Astrocyte of the cerebellum (primary cell): ENCODE data around the gene COL6A1.

ENCODE experiments used
- DNase-seq: peaks from one replicate; pipeline ENCODE4 v3.0.0-alpha.2; 2011; ENCODE audit warnings: low read depth
- H3K4me3 ChIP-seq: 2 replicates; pipeline ENCODE4 v1.5.1; 2011; ENCODE audit warnings: mild to moderate bottlenecking, low read depth, low read length, moderate library complexity
- in situ Hi-C: cut with HindIII; loops from 2 replicates; pipeline ENCODE4 v1.10.0; 2017; ENCODE audit warnings: low sequenced_read_pairs
- TF ChIP-seq, protein P1 (sequence below): IDR thresholded peaks from 2 replicates; pipeline ENCODE4 v1.5.1; 2012; ENCODE audit warnings: low read length, low read depth, moderate library complexity, mild to moderate bottlenecking; ENCODE audit errors: missing control alignments

Gene COL6A1

DNA sequence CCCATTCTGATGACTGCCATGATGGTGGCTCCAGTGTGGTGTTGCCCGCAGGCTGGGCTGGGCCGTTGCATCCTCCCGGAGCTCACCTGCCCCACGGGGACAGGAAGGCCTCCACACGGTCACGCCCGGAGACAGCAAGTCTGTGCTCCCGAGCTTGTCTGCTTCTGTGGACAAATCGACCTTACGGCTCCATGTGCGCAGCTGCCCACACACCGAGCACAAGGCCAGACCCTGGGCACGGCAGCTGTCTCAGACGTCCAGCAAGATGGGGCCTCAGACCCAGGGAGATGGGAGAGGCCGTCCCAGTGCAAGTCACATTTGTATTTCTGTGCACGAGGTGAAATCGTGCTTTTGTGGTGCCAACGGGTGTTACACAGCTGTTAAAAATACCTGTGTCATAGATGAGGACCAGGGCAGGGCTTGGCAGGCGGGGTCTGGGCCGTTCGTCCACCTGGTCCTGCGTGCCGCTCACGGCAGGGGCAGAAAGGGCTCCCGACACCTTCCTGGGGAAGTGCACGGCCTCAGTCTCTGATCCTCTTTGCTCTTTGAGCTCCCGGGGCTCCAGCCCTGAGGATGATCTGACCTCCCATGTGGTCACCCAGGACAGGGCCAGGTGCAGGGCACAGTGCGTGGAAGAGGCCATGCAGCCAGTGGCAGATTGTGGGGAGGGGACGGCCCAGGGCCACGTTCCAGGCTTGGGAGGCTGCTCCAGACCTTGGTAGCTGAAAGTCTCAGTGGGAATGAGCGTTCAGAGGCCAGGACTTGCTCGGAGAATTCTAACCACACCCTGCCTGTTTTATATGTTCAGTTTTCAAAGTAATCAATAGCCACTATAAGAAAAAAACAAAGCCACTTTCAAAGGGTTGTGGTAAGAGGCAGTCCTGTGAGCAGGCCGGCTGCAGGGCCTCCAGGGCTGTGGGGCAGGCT is 13.5 kb downstream of the COL6A1 start:
- TF ChIP-seq, protein P1, sequence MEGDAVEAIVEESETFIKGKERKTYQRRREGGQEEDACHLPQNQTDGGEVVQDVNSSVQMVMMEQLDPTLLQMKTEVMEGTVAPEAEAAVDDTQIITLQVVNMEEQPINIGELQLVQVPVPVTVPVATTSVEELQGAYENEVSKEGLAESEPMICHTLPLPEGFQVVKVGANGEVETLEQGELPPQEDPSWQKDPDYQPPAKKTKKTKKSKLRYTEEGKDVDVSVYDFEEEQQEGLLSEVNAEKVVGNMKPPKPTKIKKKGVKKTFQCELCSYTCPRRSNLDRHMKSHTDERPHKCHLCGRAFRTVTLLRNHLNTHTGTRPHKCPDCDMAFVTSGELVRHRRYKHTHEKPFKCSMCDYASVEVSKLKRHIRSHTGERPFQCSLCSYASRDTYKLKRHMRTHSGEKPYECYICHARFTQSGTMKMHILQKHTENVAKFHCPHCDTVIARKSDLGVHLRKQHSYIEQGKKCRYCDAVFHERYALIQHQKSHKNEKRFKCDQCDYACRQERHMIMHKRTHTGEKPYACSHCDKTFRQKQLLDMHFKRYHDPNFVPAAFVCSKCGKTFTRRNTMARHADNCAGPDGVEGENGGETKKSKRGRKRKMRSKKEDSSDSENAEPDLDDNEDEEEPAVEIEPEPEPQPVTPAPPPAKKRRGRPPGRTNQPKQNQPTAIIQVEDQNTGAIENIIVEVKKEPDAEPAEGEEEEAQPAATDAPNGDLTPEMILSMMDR, result no peak
- in situ Hi-C loops, result no loop called here

DNA sequence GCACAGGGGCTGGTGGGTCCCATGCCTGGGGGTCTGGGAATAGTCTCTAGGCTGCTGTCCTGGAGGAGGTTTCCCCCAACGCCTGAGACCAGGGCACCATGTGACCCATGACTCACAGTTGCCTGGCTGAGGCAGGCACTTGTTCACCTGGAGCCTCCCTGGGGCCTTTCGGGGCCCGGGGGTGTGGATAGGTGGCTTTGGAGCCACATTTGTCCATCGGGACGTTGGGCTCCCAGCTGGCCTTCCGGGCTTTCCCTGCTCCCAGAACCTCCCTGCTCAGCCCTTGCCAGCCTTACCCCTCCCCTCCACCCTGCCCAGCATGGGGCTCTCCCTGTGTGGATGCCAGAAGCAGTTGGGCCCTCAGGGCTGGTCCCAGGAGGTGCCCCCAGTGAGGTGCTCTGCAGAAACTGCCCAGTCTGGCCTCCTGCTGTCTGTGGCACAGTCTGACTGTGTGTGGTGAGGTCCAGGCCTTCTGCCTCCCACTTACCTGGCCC is 14.2 kb downstream of the COL6A1 start:
- TF ChIP-seq, protein P1, result no peak
- in situ Hi-C loops, result no loop called here
- no peak for DNase-seq
- no peak overlapping the region for H3K4me3 ChIP-seq

More for the DNA sequence above, 13.5 kb downstream of the COL6A1 start:
- no peak for DNase-seq
- no peak overlapping the region for H3K4me3 ChIP-seq

DNA sequence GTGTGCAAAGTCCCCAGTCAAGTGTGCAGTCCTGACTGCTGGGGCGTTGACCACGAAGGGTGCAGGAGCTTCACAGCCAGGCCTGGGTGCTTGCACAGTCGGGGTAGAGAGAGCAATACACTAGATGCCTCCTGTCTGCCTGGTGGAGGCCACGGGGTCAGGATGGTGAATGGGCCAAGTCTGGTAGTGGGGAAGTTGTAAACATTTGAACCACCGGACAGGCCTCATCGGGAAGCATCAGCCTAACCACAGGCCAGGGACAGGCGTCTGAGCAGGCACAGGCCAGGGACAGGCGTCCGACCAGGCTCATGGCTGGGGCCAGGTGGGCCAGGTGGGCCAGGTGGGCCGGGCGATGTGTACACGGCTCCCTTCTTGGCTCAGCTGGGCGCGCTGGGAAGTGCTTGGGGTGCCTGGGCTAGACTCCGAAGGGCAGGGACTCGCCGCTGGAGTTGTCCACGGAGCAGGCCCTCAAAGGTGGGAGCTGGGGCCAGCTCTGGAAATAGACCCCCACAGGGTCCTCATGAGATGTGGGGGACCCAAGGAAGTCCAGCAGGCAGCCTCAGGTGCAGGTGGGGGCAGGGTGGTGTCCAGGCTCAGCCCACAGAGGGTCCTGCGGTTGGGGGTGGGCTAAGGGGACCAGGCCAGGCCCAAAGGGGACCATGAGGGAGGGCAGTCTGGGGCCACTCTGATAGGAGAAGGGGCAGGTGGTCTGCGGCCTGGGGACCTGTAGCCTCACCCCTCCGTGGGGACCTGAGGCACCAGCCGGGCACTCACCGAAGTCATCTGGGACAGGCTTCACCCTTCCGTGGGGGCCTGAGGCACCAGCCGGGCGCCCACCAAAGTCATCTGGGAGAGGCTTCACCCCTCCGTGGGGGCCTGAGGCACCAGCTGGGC is 15.0 kb downstream of the COL6A1 start:
- in situ Hi-C loops, result no loop called here
- TF ChIP-seq, protein P1, result no peak
- no peak for DNase-seq

DNA sequence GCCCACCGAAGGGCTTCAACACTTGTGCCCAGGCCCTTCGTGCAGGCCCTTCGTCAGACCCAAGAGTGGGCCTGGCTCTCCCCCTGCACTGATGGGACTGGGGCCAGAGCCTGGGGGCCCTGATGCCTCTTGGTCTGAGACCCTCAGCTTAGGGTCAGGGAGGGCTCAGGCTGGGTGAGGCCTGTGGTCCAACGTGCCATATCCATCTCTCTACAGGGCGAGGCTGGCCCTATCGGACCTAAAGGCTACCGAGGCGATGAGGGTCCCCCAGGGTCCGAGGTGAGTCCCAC is 15.6 kb downstream of the COL6A1 start:
- no peak for DNase-seq
- in situ Hi-C loops, result no loop called here

More for the DNA sequence above, 15.0 kb downstream of the COL6A1 start:
- H3K4me3 ChIP-seq, result no peak overlapping the region

DNA sequence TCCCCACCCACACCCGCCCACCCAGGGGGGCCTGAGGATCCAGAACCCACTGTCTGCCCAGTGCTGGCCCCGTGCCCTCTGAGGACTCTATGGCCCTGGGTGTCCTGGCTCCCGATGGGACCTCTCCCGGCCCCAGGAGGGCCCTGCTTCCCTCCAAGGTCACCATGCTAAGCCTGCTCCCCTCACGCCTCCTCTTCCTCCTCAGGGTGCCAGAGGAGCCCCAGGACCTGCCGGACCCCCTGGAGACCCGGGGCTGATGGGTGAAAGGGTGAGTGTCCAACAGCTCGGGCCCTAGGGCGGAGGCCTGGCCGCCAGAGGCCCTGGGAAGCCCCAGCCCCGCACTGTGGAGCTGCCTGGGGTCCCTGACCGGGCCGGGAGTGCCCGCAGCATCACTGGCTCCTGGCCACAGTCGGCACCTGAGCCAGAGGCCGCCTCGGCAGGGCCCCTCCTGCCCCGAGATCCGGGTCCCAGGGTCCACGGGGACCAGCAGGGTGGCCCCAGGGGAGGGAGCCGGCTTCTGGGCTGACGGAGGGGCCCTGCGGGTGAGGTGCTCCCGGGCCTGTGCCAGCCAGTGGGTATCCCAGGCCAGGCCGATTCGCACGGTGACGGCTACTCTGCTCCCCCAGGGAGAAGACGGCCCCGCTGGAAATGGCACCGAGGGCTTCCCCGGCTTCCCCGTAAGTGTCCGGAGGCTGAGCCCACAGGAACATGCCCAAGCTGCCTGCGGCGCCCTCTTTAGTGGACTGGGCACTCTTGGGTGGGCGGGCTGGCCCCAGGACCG is 16.1 kb downstream of the COL6A1 start:
- TF ChIP-seq, protein P1, result no peak
- no peak overlapping the region for H3K4me3 ChIP-seq
- in situ Hi-C loops, result no loop called here
- DNase-seq, result no peak

More for the DNA sequence above, 15.6 kb downstream of the COL6A1 start:
- TF ChIP-seq, protein P1, result no peak
- H3K4me3 ChIP-seq, result no peak overlapping the region

DNA sequence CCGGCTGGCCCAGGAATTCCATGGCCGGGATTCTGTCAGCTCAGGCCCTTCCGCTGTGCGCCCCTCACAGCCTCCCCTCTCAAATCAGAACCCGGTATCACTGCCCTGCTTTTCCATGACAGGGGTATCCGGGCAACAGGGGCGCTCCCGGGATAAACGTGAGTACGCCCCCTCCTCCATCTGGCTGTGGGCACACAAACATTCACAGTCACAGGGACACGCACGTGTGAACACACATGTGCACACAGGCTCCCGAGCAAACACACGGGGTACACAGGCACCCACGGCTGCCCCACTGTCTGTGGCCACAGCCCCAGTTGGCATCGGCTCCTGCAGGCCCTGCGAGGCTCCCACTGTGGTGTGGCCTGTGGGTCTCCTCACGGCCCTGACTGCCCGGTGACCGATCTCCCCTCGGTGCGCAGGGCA is 16.7 kb downstream of the COL6A1 start:
- TF ChIP-seq, protein P1, result no peak
- no peak overlapping the region for H3K4me3 ChIP-seq
- in situ Hi-C loops, result no loop called here
- DNase-seq, result no peak
